ENCODE results near the gene CYP8B1. TPM values are rescaled to one million over a fixed set of nuclear protein-coding genes. Genes with fewer than 3 reads are reported as not detected.

CYP8B1 gene
- total RNA-seq, 1 donor from 2014 or later, result not detected

GRCh38 chr3:42900226-42901072 is 24.8 kb upstream of the CYP8B1 start:
- H3K27me3 ChIP-seq (ENCODE audit: control insufficient read depth, insufficient read depth, low read length), result no peaks in the 10 kb centered on the region
- no peaks in the 10 kb centered on the region for H3K36me3 ChIP-seq (ENCODE audit: control insufficient read depth, insufficient read depth, low read length)
- DNase-seq (ENCODE audit: low read depth), result no peak
- no peak for TF ChIP-seq CTCF (IDR thresholded peaks at IDR 0.05; ENCODE audit: insufficient read depth, low read length, poor library complexity, severe bottlenecking)
- H3K4me3 ChIP-seq (ENCODE audit: low read depth, low read length), result no peak overlapping the region

GRCh38 chr3:42898896-42899675 is 23.4 kb upstream of the CYP8B1 start:
- Histone ChIP-seq H3K4me3 (ENCODE audit: low read depth, low read length) (no peak overlapping the region), H3K27me3 (ENCODE audit: control insufficient read depth, insufficient read depth, low read length) (no peaks in the 10 kb centered on the region), H3K36me3 (ENCODE audit: control insufficient read depth, insufficient read depth, low read length) (no peaks in the 10 kb centered on the region)
- TF ChIP-seq CTCF (IDR thresholded peaks at IDR 0.05; ENCODE audit: insufficient read depth, low read length, poor library complexity, severe bottlenecking), result no peak
- no peak for DNase-seq (ENCODE audit: low read depth)

- Histone ChIP-seq H3K36me3 (ENCODE audit: control insufficient read depth, insufficient read depth, low read length) (no peaks in the 10 kb centered on the region), H3K4me3 (ENCODE audit: low read depth, low read length) (no peak overlapping the region), H3K27me3 (ENCODE audit: control insufficient read depth, insufficient read depth, low read length) (no peaks in the 10 kb centered on the region)
- TF ChIP-seq CTCF (IDR thresholded peaks at IDR 0.05; ENCODE audit: insufficient read depth, low read length, poor library complexity, severe bottlenecking), result no peak
- DNase-seq (ENCODE audit: low read depth), result no peak
Measured at GRCh38 chr3:42895580-42895868, 19.8 kb upstream of the CYP8B1 start.

DNA sequence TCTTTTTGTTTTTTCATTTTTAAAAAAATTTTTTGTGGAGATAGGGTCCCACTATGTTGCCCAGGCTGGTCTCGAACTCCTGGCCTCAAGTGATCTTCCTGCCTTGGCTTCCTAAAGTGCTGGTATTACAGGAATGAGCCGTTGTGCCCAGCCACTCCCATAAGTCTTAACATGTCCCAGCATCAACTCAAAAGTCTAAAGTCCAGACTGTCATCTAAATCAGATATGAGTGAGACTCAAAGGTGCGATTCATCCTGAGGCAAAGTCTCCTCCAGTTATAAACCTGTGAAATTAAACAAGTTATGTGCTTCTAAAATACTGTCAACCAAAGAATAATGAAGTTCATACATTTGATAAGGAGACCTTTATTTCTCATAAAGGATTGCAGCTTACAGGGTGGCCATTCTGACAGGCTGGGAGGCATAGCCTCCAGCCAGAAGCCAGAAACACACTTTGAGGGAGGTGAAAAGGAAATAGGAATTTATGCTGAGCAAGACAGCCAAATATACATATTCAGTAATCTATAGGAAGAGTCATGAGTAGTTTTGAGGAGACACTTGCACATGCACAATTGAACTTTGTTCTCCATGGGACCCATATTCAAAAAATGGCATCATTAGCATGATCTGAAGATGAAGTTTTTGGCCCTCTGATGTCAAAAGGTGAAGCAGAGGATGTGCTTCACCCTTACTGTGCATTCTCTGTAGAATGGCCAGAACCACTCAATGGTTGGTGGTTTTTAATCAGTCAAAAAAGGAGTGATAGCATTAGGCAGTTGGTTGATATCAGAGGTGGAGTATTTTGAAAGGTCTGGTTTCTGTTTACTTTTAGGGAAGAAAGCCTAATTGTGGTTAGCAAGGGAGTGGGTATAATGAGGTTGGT is 19.3 kb upstream of the CYP8B1 start:
- DNase-seq (ENCODE audit: low read depth), result no peak
- Histone ChIP-seq H3K27me3 (ENCODE audit: control insufficient read depth, insufficient read depth, low read length) (no peaks in the 10 kb centered on the region), H3K4me3 (ENCODE audit: low read depth, low read length) (no peak overlapping the region), H3K36me3 (ENCODE audit: control insufficient read depth, insufficient read depth, low read length) (no peaks in the 10 kb centered on the region)
- TF ChIP-seq CTCF (IDR thresholded peaks at IDR 0.05; ENCODE audit: insufficient read depth, low read length, poor library complexity, severe bottlenecking), result no peak

GRCh38 chr3:42892807-42893206 is 17.1 kb upstream of the CYP8B1 start:
- Histone ChIP-seq H3K4me3 (ENCODE audit: low read depth, low read length) (no peak overlapping the region), H3K27me3 (ENCODE audit: control insufficient read depth, insufficient read depth, low read length) (no peaks in the 10 kb centered on the region), H3K36me3 (ENCODE audit: control insufficient read depth, insufficient read depth, low read length) (no peaks in the 10 kb centered on the region)
- TF ChIP-seq CTCF (IDR thresholded peaks at IDR 0.05; ENCODE audit: insufficient read depth, low read length, poor library complexity, severe bottlenecking), result no peak
- no peak for DNase-seq (ENCODE audit: low read depth)

Data from kidney epithelial cell (primary cell).